Myocyte (in vitro differentiated cells): ENCODE measurements around the gene MRM2. TPM values are rescaled to one million over a fixed set of nuclear protein-coding genes. Genes with fewer than 3 reads are reported as not detected.
"Not testable (repeated sequence)": the region's sequence is repeated elsewhere in the genome, so short reads cannot be mapped to it uniquely, and the experiment has no call there.

Experiments used
- DNase-seq: peaks from one replicate; pipeline ENCODE4 v3.0.0-alpha.2; 2012; ENCODE audit warnings: low read depth
- polyA plus RNA-seq: library from polyadenylated mRNA; unstranded; fragments of >200 nt; gene quantifications from one replicate; pipeline ENCODE4 v1.2.1, GENCODE V29; 2012; ENCODE audit warnings: missing spikeins
- total RNA-seq: library from RNA; depleted of rRNA; stranded (reverse); fragments of >200 nt; gene quantifications from 2 replicates; pipeline ENCODE4 v1.2.3, GENCODE V29; 2014

Gene MRM2
- total RNA-seq, result 21.1 and 26.1 TPM in 2 replicates
- 31.5 TPM for polyA plus RNA-seq

DNA sequence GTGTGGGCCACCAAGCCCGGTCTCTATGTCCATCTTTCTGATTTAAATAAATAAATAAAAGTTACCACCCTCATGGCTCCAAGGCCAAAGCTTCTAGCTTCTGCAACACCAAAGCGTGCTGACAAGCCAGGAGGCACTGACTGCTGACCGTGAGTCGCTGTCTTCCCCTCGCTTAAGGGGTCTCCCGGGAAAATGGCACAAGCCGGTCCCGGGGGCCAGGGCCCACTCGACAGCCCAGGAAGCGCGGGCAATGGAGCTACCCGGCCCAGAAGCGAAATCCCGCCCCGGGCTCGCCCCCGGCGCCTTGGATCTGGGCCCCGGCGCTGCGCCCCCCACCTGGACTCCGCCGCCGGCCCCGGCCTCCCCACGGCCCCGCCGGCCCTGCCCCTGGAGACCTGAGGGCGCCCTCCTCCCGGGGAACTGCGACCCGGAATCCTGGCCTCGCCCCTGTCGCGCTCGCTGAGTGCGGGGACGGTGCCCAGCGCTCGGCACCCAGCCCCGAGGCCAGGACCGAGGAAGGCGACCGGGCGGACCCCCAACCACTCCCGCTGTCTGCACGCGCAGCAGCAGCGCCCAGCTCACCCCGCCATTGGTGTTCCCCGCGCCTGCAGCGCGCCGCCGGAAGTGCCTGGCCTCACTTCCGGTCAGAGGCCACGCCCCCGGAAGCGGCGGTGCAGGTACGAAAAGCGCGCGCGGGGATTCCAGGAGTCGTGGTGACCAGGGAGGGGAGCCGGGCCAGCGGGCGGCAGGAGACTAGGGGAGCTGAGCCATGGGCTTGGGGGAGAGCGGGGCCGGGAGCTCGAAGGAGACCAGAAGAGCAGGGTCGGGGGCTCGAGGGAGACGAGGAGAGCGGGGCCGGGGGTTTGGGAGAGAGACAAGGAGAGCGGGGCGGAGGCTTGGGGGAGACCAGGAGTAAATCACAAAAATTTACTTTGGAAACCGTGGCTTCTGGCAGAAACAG lies at the start of gene MRM2, which contains the start of gene NUDT1:
Gene MRM2 (minus strand): TSS at position 626 of the 961 bp plus-strand sequence. CDS start 36 bp downstream, at position 590.
Gene NUDT1 (plus strand): TSS at position 647 of the 961 bp plus-strand sequence. CDS start 2,349 bp downstream, outside the sequence.
- peak; percentile 86 for DNase-seq

DNA sequence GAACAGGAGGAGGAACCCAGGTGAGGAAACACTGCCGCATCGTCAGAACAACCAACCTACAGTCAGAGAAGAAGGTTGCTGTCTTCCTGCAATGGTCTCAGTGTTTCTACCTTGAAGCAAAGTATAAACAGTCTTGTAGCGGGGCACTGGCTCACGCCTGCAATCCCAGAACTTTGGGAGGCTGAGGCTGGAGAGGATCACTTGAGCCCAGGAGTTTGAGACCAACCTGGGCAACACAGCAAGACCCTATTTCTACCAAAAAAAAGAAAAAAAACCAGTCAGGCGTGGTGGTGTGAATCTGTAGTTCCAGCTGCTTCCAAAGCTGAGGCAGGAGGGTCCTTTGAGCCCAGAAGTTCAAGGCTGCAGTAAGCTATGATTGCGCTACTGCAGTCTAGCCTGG lies 48.9 kb upstream of the MRM2 start:
- DNase-seq, result no peak

DNA sequence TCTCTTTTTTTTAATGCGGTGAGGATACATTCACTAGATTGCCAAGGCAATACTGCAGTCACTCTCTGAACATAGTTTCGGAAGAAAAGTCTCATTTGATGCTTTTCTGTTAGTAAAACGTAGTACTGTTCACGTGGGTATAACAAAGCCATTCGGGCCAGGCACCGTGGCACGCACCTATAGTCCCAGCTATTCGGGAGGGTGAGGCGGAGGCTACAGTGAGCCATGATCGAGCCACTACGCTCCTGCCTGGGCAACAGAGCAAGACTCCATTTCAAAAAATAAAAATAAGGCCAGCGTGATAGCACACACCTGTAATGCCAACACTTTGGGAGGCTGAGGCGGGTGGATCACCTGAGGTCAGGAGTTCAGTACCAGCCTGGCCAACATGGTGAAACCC lies 47.6 kb upstream of the MRM2 start:
- DNase-seq, result no peak

DNA sequence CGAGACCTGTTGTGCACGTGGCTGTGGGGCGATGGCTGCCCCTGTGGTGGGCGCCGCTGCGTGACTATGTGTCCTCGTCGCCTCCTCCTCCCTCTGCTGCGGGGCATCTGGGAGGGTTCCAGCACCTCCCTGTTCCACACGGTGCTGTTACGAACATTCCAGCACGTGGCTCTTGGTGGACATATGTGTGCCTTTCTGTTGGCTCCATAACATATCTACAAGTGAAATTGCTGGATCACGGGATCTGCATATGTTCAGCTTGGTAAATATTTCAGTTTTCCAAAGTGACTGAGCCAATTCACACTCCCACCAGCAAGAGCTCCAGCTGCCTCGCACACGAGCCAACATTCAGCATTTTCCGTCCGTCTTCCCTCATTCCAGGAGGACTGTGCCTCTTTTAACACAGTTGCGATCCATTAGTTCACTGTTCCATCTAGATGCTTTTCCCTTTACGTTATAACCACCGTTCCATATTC lies 47.1 kb upstream of the MRM2 start:
- no peak for DNase-seq

DNA sequence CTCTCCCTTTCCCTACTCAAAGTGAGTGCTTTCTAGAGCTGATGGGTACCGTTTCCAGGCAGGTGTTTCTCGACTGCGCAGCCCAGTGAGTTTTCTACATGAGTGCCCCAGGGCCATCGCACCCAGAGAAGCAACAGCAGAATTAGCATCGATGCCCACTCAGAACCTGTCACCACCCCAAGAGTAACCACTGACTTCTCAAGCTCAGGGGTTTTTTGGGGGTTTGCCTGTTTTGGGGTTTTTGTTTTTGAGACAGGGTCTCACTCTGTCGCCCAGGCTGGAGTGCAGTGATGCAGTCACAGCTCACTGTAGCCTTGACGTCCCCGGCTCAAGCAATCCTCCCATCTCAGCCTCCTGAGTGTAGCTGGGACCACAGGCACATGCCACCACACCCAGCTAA lies 46.5 kb upstream of the MRM2 start:
- no peak for DNase-seq

DNA sequence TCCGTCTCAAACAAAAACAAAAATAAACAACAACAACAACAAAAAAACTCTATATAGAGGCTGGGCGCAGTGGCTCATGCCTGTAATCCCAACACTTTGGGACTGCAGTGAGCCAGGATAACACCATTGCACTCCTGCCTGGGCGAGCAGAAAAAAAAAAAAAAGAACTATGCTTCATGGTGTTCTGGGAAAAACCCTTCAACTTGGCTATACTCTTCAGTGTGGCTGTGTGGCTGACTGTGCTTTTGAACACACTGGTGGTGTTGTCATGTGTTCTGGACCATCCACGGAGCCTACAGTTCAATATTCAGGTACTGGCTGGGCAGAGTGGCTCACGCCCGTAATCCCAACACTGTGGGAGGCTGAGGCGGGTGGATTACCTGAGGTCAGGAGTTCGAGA lies 45.7 kb upstream of the MRM2 start:
- no peak for DNase-seq

DNA sequence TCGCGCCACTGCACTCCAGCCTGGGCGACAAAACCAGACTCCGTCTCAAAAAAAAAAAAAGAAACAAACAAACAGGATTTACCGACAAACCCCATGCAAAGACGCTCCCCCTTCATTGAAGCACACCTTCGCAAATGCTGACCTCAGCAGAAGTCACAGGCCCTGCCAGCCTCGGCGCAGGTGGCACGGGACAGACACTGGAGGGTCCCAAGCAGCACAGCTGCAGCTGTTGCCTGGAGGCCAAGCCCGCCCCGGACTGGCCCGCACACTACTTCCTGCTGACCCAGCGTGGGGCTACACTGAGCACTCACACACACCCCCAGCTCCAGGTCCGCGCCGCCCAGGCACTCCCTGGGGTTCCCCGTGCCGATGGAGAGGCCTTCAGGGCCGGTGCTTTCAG lies 41.1 kb upstream of the MRM2 start:
- no peak for DNase-seq

DNA sequence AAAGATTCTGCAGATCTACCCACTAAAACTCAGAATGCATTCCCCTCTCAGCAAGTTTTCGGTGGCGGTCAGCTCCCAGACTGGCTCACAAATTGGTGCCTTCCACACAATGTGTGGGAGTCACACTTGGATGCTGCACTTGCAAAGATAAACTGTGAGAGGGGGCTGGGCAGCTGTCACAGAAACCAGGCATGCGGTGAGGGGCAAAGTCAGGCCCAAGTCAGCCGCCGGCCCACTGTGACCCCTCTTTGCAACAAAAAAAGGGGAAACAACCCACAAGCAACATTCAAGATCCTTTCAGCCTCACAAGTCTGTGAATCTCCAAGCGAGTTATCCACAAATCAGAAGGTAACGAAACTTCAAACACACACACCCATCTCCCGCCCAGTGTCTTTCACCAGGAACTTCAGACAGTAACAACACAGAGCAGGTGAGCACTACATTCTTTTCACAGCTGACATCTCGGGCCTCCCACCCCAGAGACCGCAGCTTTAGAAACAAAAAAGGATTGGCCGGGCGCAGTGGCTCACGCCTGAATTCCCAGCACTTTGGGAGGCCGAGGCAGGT lies 40.3 kb upstream of the MRM2 start:
- peak; percentile 32 for DNase-seq

DNA sequence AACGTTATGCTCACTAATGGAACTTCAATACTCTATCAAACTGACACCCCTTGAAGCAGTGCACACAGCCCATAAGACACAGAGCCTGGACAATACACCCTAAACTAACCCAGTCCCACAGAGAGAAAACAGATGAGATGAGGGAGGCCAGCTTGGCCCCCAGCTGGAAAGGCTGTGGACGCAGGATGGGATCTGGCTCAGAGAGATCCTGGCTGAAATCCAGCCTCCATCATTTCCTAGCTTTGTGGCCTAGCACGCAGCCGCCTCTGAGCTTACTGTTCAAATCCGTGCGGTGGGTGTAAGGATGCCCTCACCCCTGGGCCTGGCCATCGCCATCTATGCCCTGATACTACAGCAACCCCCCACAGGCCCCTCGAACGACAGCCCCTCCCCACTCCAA lies 39.5 kb upstream of the MRM2 start:
- no peak for DNase-seq

DNA sequence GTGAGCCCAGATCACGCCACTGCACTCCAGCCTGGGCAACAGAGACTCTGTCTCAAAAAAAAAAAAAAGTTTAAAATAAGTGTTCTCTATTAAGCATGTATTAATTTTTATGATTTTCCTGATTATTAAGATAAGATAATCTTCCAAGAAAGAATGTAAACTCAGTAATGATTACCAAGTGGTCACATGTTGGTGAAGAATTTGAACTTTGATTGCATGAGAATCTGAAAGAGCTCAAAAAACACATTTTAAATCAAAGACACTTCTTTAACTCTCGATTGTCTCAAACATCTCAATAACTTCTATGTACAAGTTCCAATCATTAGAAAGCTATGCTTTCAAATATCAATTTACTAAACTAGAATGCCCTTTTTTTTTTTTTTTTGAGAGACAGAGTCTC lies 38.4 kb upstream of the MRM2 start:
- DNase-seq, result no peak

DNA sequence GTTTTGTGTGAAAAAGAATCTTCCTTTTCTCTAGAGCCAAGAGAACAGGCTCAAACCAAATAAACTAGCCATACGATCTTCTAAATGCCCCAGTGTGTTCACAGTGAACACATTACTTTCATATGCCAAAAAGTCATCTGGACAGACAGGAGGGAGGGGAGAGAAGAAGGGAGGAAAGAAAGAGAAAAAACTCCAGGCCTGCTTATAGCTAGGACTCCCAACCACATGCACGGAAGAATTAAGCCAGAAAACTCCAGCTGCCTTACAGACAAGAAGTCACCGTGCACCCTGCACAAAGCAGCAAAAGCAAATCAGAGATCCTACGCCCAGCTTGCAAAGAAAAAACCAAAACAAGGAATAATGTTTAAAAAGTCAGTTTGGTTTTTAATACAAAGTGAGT lies 37.9 kb upstream of the MRM2 start:
- DNase-seq, result no peak

DNA sequence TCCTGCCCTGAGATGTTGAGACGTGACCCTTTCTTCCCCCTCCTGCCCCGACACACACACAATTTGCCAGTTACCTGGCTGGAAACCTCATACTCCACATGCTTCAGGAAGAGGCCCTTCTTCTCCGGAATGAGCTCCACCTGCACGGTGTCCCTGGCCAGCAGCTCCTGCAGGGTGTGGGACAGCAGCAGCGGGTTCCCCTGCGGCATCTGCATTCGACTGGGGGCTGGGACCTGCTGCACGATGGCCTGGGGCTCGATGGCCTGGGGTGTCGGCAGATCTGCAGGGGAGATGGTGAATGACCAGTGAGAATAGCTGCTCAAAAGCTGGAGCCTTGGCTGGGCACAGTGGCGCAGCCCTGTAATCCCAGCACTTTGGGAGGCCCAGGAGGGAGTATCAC lies 36.0 kb upstream of the MRM2 start:
- no peak for DNase-seq

DNA sequence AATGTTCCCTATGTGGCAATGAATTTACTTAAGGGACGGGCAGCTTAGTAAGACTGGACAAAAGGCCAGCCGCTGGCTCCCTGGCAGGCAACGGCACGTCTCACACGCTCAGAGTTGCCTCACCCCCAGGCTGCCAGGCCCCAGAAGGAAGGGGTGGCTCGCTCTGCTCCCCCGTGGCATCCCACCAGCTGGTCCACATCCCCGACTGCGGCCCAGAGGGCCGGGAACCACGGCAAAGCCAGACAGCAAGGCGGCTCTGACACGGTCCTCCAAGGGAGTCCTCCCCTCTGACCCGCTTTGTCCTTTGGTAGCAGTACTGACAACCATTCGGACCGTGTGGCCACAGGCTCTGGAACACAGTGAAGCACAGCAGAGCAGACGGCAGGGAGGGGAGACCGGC lies 34.1 kb upstream of the MRM2 start:
- no peak for DNase-seq

DNA sequence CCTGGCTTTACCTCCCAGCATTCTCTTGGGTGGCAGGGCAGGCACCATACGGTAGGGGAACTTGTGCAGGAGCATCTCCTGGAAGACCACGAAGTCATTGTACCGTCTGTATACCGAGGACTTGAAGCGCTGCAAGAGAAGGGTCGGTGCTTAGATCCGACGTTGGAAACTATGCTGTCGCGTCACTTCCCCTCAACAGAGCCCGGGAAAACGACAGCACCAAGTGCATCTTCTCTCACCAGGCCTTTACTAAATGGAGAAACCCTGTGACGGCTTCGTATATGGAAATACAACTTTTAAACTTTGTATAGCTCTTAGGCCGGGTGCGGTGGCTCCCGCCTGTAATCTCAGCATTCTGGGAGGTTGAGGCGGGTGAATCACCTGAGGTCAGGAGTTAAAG lies 33.1 kb upstream of the MRM2 start:
- no peak for DNase-seq

DNA sequence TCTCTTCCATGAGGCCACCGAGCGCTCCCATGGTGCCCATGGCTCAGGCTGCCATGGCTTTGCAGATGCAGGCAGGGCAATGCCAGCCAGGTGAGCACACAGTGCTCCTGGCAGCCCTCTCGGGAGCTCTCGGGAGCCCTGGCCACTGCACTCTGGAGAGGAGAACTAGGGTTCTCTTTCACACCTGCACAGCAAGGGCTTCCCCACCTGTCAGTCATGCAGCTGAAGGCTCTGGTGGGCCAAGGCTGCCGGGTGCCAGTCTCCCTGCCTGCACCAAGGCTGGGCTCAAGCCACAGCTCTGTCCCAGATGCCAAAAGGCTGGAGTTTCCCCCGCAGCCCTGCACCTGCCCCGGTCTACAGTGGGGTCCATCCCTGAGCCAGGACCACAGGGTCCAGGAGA lies 32.7 kb upstream of the MRM2 start:
- no peak for DNase-seq

DNA sequence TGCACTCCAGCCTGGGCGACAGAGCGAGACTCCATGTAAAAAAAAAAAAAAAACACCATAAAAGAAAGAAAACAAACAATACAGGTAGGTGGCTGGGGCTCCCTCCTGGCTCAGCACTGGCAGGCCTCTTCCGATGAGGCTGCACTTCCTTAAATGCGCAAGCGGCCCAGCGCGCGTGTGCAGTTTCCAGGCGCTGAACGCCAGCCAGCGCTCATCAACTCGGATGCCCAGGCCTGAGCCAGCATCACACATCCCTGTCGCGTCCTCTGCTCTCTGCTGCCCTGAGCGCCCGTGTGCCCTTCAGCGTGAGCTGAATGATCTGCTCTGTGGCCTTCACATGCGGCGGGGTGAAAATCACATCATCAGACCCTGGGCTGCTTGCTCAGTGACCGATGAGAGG lies 31.9 kb upstream of the MRM2 start:
- no peak for DNase-seq

DNA sequence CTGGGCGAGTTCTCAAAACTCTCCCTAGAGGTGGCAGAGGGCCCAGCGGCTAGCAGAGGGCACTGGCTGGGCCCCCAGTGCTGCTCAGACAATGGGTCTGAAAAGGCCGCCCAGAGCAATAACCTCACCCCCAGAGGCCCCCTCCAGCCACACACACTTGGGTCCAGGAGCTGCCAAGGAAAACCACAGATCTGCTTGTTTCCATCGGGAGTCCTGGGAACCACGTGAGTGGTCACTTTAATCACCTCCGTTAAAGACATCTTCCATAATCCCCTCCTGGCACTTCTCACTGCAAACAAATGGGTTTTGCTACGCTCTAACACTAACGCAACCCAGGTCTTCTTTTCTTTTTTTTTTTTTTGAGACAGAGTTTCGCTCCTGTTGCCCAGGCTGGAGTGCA lies 30.0 kb upstream of the MRM2 start:
- DNase-seq, result no peak

DNA sequence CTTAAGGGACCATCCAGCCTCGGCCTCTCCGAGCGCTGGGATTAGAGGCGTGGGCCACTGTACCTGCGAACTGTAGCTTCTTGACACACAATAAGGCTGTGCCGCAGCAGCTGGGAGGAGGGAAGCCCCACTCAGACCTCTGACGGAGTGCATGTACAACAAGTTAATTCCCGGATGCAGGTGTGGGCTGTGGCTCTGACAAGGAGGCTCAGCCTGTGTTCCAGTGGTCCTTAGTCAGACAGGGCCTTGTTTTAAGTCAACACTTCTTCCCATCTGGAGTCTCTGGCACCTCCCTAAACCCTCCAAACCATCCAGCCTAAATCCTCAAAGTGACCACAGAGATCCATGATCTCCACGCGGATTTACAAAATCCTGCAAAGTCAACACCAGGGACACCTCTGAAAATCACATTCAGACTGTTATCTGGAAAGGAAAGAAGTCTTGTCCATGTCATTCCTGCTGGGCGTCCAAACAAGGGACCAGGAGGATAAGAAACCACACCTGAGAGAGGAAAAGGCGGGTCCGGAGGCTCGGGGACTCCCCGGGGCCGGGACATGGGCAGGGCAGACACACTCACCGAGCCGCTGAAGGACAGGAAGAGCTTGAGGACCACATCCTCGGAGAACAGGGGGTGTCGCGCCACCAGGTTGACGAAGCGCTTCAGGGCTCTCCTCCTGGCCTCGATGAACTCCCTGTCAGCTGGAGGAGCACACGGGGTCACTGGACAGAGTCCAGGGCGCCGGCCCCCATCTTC lies 29.4 kb upstream of the MRM2 start:
- DNase-seq, result no peak

DNA sequence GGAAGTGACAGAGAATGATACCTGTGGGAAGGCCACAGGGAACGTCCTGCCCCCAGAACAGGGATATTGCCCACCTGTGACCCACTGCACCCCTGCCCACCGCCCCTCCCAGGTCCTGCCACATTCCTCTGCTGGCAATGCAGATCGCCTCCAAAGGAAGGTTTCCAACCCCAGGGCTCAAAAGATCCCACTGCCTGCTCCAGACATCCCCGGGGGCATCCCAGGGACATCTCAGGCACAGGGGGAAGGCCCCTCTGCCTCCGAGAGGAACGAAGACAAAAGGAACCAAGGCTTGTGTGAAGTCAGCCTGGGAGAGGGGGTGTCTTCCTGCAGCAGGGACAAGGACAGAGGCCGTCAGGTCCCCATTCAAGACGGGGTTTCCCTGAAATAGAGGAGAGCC lies 28.5 kb upstream of the MRM2 start:
- DNase-seq, result no peak

DNA sequence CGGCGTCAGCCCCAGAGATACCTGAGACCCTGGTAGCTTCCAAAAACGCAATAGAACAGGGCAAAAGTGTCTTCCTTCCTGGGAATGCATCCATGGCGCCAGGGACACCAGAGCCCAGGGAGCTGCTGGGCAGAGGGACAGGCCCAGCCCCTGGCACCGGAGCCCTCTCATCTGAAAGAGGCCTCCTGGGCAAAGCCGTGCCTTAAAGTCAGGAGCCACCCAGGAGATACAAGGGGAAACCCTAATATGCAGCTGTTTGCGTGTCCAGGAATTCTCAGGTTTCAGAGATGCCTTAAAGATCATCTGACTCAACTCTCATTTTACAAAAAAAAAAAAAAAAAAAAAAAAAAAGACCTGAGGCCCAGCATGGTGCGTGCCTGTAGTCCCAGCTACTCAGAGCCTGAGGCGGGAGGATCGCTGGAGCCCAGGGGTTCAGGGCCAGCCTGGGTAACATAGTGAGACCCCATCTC lies 28.0 kb upstream of the MRM2 start:
- peak; percentile 47 for DNase-seq

DNA sequence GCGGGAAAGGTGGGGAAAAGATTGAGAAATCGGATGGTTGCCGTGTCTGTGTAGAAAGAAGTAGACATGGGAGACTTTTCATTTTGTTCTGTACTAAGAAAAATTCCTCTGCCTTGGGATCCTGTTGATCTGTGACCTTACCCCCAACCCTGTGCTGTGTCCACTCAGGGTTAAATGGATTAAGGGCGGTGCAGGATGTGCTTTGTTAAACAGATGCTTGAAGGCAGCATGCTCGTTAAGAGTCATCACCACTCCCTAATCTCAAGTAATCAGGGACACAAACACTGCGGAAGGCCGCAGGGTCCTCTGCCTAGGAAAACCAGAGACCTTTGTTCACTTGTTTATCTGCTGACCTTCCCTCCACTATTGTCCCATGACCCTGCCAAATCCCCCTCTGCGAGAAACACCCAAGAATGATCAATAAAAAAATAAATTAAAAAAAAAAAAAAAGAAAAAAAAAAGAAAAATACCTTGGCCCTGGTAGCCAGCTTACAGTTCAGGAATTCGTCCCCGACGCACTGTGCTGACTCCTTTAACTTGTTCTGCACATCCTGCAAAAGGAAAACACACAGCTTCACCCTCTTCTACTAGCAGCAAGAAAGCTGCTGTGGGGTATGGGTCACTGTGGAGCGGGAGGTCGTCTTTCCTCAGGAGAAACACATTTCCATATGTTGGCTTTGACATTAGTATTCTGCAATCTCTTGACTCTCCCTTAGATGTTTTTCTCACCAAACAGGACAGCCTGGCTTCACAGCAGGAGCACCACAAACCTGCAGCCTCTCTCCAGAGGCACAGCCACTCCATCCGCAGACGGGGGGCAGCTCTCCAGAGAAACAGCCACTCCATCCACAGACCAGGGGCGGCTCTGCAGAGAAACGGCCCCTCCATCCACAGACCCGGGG lies 27.3 kb upstream of the MRM2 start:
- not testable (repeated sequence) for DNase-seq
